ENCODE data around the gene RRAGD. TPM values are rescaled to one million over a fixed set of nuclear protein-coding genes. Genes with fewer than 3 reads are reported as not detected.
"Not testable (repeated sequence)": the region's sequence is repeated elsewhere in the genome, so short reads cannot be mapped to it uniquely, and the experiment has no call there.

Gene RRAGD
- total RNA-seq, 2 donors from 2014 or later, result 0.98 to 1.3 TPM

DNA sequence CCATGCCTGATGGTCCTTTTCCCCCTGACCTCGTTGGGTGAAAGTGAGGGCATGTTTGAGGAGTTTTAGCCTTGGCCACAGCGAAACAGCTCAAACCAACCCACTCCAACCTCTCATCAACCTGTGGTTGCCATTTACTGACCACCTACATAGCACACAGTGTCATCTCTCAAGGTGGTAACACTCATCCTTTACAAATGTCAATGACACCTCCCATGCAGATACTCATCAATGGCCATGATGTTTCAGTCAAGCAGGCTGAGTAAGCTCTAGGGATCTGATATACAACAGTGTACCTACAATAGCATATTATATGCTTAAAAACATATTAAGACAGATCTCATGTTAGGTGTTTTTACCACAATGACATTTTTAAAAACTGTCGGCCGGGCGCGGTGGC, 9.3 kb downstream of the RRAGD start:
- Mint-ChIP-seq H3K36me3 (no peaks in the 10 kb centered on the region), H3K27me3 (peaks cover 17 to 28% of the 10 kb centered on the region in 2 donors), H3K27ac (no peak overlapping the region), H3K4me3 (no peak overlapping the region), H3K4me1 (ENCODE audit: low read depth in 2 of 2) (peaks cover 13 to 24% of the 10 kb centered on the region in 2 donors), H3K9me3 (no peaks in the 10 kb centered on the region)
- DNase-seq (ENCODE audit: low spot score), result no peak
- ATAC-seq, result peak in 1 of 2 donors; percentile 55

DNA sequence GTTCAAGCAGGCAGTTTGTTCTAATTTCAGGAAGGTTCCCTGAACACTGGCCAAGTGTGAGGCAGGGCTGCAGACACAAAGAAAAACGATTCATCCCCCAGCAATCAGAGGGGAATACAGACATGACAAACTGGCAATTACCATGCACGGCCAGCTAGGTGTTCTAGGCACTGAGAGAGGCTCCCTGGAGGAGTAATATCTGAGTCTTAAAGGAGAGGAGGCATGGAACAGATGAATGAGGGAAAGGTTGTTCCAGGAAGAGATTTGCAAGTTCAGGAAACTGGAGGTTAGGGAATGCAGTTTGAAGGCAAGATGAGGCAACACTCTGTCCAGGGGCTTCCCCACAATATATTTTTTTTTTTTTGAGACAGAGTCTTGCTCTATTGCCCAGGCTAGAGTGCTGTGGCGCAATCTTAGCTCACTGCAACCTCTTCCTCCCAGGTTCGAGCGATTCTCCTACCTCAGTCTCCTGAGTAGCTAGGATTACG, 11.1 kb downstream of the RRAGD start:
- Mint-ChIP-seq H3K4me3 (no peak overlapping the region), H3K9me3 (no peaks in the 10 kb centered on the region), H3K27me3 (peaks cover 13 to 19% of the 10 kb centered on the region in 2 donors), H3K36me3 (no peaks in the 10 kb centered on the region), H3K27ac (no peak overlapping the region), H3K4me1 (ENCODE audit: low read depth in 2 of 2) (peaks cover 9 to 18% of the 10 kb centered on the region in 2 donors)
- ATAC-seq (peak in 1 of 2 donors; percentile 67), DNase-seq (ENCODE audit: low spot score) (no peak)

DNA sequence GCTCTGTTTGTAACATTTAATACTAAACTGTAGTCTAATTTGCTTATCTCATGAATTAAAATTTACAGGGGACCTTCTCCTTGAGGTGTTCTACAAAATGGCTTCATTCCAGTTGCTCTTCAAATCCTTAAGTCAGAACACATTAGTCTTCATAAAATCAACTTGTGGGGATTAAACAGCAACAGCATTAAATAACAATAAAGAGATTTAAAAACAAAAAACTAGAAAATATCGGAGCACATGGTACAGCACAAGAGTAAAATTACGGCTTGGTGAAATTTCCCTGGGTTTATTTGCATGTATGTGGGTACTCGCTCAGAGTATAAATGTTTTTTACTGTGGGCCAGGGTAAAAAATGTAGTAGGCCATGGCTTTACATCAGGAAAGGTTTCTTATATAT, 12.0 kb downstream of the RRAGD start:
- no peak overlapping the region for H3K4me3 Mint-ChIP-seq
- no peaks in the 10 kb centered on the region for H3K36me3 Mint-ChIP-seq
- no peak overlapping the region for H3K27ac Mint-ChIP-seq
- ATAC-seq, result no peak
- DNase-seq (ENCODE audit: low spot score), result no peak
- peaks cover 9 to 10% of the 10 kb centered on the region in 2 donors for H3K4me1 Mint-ChIP-seq (ENCODE audit: low read depth in 2 of 2)
- H3K9me3 Mint-ChIP-seq, result no peaks in the 10 kb centered on the region
- peaks cover 11% of the 10 kb centered on the region in 2 donors for H3K27me3 Mint-ChIP-seq

DNA sequence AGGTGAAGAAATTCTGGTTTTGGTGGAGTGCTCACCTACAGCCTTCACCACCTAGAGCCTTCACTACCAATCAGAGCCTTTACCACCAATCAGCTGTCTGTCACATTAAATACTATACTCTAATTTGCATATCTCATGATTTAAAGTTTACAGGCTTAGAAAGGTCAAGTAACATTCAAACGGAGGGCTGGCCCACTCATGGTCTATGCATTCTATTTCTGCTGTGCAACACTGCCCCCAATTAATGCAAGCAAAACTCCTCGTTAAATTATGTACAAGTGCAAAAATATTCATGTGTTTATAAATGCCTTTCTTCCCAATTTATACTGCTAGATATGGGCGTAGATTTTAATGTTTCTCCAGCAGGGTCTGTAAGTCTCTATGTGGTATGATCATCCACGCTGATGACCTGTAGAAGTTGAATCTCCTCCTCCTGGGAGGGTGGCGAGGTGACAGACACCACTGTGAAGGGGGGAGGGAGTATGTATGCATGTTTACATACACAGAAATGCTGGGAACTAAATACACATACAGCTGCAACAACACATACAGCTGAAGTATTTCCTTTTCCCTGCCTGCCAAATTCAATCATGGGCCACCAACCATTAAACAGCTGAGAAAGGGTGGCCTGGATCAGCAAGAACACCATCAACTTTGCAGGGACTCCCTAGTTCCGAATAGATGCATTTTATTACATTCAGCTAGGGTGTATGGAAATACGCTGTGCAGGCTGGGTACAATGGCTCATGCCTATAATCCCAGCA, 13.1 kb downstream of the RRAGD start:
- ATAC-seq (no peak), DNase-seq (ENCODE audit: low spot score) (no peak)
- Mint-ChIP-seq H3K9me3 (no peaks in the 10 kb centered on the region), H3K4me1 (ENCODE audit: low read depth in 2 of 2) (peaks cover 9 to 10% of the 10 kb centered on the region in 2 donors), H3K27me3 (peaks cover 8 to 10% of the 10 kb centered on the region in 2 donors), H3K27ac (no peak overlapping the region), H3K36me3 (no peaks in the 10 kb centered on the region), H3K4me3 (no peak overlapping the region)

- not testable (repeated sequence) for H3K9me3 Mint-ChIP-seq, H3K36me3 Mint-ChIP-seq
These were observed 14.2 kb downstream of the RRAGD start for GRCh38 chr6:89397884-89398283.

DNA sequence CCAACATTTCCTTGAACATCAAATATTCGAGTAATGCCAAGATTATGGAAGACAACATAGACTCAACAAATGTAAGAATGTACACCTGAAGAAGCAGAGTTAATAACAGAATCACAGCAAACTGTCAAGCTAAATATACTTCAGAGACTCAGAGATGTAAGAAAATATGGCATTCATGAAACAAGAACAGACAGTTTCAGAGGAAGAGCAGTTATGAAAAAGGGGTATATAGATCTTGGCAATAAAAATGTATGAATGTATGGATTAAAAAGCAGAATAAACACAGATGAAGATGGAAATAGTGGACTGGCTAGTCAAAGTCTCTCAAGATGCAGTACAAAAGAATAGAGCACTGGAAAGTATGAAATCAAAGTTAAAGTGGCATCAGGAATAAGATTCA, 18.4 kb downstream of the RRAGD start:
- no peaks in the 10 kb centered on the region for H3K9me3 Mint-ChIP-seq
- ATAC-seq (no peak), DNase-seq (ENCODE audit: low spot score) (no peak)

More at GRCh38 chr6:89397884-89398283, 14.2 kb downstream of the RRAGD start:
- not testable (repeated sequence) for H3K27ac Mint-ChIP-seq; H3K4me3 Mint-ChIP-seq; DNase-seq (ENCODE audit: low spot score); ATAC-seq
- H3K4me1 Mint-ChIP-seq (ENCODE audit: low read depth in 2 of 2), result peaks cover 9 to 10% of the 10 kb centered on the region in 2 donors
- H3K27me3 Mint-ChIP-seq, result peaks cover 16 to 21% of the 10 kb centered on the region in 2 donors

DNA sequence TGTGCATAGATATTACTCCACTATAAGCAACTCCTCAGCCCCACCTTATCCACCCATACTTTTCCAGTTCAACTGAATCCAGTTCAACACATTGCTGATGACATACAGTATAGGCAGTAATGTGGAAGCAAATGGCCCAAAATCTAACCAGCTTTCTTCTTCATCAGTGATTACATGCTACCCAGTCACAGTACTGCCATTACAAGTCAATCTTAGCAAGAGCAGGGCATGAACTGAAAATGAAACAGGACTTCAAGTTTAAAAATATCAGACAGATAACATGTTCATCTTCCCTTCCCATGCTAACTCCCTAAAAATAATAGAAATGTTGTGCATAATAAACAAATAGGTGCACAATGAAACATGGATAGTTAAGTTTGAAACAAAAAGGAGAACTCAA, 19.2 kb downstream of the RRAGD start:
- H3K27me3 Mint-ChIP-seq, result peaks cover 15 to 35% of the 10 kb centered on the region in 2 donors
- H3K27ac Mint-ChIP-seq, result no peak overlapping the region
- no peaks in the 10 kb centered on the region for H3K9me3 Mint-ChIP-seq
- ATAC-seq (no peak), DNase-seq (ENCODE audit: low spot score) (no peak)
- no peak overlapping the region for H3K4me3 Mint-ChIP-seq
- no peaks in the 10 kb centered on the region for H3K4me1 Mint-ChIP-seq (ENCODE audit: low read depth in 2 of 2)
- H3K36me3 Mint-ChIP-seq, result peaks cover 10% of the 10 kb centered on the region

More for the DNA sequence above, 18.4 kb downstream of the RRAGD start:
- no peak overlapping the region for H3K27ac Mint-ChIP-seq
- H3K36me3 Mint-ChIP-seq, result peaks cover 10% of the 10 kb centered on the region
- no peaks in the 10 kb centered on the region for H3K4me1 Mint-ChIP-seq (ENCODE audit: low read depth in 2 of 2)
- H3K4me3 Mint-ChIP-seq, result no peak overlapping the region
- peaks cover 18 to 35% of the 10 kb centered on the region in 2 donors for H3K27me3 Mint-ChIP-seq

- Mint-ChIP-seq H3K27me3 (peaks cover 25 to 35% of the 10 kb centered on the region in 2 donors), H3K4me3 (no peak overlapping the region), H3K36me3 (peaks cover 10% of the 10 kb centered on the region), H3K27ac (no peak overlapping the region), H3K4me1 (ENCODE audit: low read depth in 2 of 2) (peaks cover 0 to 3% of the 10 kb centered on the region in 2 donors), H3K9me3 (no peaks in the 10 kb centered on the region)
- DNase-seq (ENCODE audit: low spot score), result no peak
- ATAC-seq, result no peak
These were observed 23.2 kb downstream of the RRAGD start for GRCh38 chr6:89388846-89389245.

- no peaks in the 10 kb centered on the region for H3K36me3 Mint-ChIP-seq
- ATAC-seq (no peak), DNase-seq (ENCODE audit: low spot score) (no peak)
- no peaks in the 10 kb centered on the region for H3K9me3 Mint-ChIP-seq
- H3K4me1 Mint-ChIP-seq (ENCODE audit: low read depth in 2 of 2), result peaks cover 0 to 3% of the 10 kb centered on the region in 2 donors
- H3K27ac Mint-ChIP-seq, result no peak overlapping the region
- peaks cover 17 to 33% of the 10 kb centered on the region in 2 donors for H3K27me3 Mint-ChIP-seq
- H3K4me3 Mint-ChIP-seq, result no peak overlapping the region
These were observed 24.4 kb downstream of the RRAGD start for GRCh38 chr6:89387516-89388201.

DNA sequence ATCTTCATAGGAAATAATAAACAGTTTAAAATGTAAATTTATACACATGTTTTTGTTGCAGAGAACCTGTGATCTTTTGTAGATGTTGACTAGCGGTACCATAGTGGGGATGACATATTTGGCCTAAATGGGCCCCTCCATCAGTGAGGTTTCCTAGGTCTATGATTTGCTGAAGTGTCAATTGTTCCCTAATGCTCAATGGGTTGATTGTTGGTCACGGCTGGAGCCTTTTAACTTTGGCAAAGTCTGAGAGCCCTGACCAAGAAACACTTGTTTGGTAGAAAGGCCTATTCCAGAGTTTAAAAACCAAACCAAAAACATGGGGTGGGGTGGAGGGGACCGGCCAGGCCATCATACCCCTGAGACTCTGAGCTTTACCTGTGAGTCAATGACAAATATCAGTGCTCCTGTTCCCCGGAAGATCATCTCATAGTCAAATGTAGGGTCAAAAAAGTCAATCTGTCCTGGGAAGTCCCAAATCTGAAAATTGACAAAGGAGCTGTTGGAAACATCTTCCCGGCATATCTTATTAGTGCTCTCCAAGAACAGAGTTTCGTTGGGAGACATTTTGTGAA, 25.1 kb downstream of the RRAGD start:
- Mint-ChIP-seq H3K4me3 (no peak overlapping the region), H3K27ac (no peak overlapping the region), H3K9me3 (no peaks in the 10 kb centered on the region), H3K36me3 (no peaks in the 10 kb centered on the region), H3K4me1 (ENCODE audit: low read depth in 2 of 2) (peaks cover 0 to 3% of the 10 kb centered on the region in 2 donors), H3K27me3 (peaks cover 17 to 33% of the 10 kb centered on the region in 2 donors)
- no peak for ATAC-seq
- DNase-seq (ENCODE audit: low spot score), result no peak

DNA sequence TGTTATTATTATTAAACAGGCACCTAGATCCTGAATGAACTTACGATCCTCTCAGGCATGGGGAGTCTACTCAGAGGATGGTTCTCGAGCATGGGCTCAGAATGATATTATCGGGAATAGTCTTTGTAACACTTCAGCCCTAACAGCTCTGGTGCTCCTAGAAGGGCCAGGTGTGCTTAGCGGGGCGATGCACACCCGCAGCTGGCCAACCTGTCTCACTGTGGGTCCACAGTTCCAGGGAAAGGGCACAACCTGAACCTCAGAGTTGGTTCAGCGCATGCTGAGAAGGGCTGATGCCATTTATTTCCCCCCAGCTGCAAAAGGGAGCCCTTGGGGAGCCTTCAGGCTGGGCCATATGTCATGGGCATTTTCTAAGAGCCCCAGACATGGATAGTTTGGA, 26.2 kb downstream of the RRAGD start:
- no peaks in the 10 kb centered on the region for H3K9me3 Mint-ChIP-seq
- no peak overlapping the region for H3K4me3 Mint-ChIP-seq
- H3K27me3 Mint-ChIP-seq, result peaks cover 18 to 39% of the 10 kb centered on the region in 2 donors
- H3K4me1 Mint-ChIP-seq (ENCODE audit: low read depth in 2 of 2), result peaks cover 0 to 3% of the 10 kb centered on the region in 2 donors
- DNase-seq (ENCODE audit: low spot score), result no peak
- H3K27ac Mint-ChIP-seq, result no peak overlapping the region
- no peaks in the 10 kb centered on the region for H3K36me3 Mint-ChIP-seq
- no peak for ATAC-seq

- no peak overlapping the region for H3K27ac Mint-ChIP-seq
- peaks cover 0 to 3% of the 10 kb centered on the region in 2 donors for H3K4me1 Mint-ChIP-seq (ENCODE audit: low read depth in 2 of 2)
- H3K4me3 Mint-ChIP-seq, result no peak overlapping the region
- no peaks in the 10 kb centered on the region for H3K36me3 Mint-ChIP-seq
- H3K27me3 Mint-ChIP-seq, result peaks cover 18 to 36% of the 10 kb centered on the region in 2 donors
- peak in 1 of 2 donors; percentile 13 for ATAC-seq
- H3K9me3 Mint-ChIP-seq, result no peaks in the 10 kb centered on the region
- DNase-seq (ENCODE audit: low spot score), result no peak
These were observed 26.9 kb downstream of the RRAGD start for GRCh38 chr6:89385156-89385667.

DNA sequence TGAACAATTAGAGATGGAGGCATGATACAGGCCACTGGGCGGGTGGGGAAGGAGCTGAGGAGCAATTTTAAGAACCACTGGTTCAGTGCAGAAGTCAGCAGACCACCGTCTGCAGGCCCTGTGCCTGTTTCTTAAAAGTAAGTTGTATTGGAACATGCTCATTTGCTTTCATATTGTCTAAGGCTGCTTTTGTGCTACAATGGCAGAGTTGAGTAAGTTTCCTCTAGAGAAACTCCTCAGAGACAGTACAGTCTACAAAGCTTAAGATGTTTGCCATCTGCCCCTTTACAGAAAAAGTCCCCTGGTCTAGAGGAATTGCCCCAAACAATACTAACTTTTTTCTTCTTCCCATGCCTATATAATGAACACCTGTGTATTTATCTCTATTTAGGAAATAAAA, 31.0 kb downstream of the RRAGD start:
- Mint-ChIP-seq H3K36me3 (no peaks in the 10 kb centered on the region), H3K4me3 (no peak overlapping the region), H3K4me1 (ENCODE audit: low read depth in 2 of 2) (peaks cover 3 to 4% of the 10 kb centered on the region in 2 donors), H3K27ac (no peak overlapping the region), H3K9me3 (no peaks in the 10 kb centered on the region), H3K27me3 (peaks cover 25 to 55% of the 10 kb centered on the region in 2 donors)
- no peak for ATAC-seq
- no peak for DNase-seq (ENCODE audit: low spot score)

Measured in natural killer cell treated with Interleukin-12 subunit alpha and Interleukin-12 subunit beta and Interleukin-15 and Interleukin-18, amount 100 ng/mL, for 72 hours (primary cell).